MM.1S (cell line): ENCODE data around the gene MIPEP.

Source experiments
- EZH2phosphoT487 ChIP-seq: fragments of 300-600 bp; sonication (generic); IDR thresholded peaks from 2 replicates; pipeline ENCODE4 v1.6.1; 2018; ENCODE audit warnings: antibody characterized with exemption, low read length
- TF ChIP-seq, protein P1 (sequence below): fragments of 300-600 bp; sonication (generic); IDR thresholded peaks from 2 replicates; pipeline ENCODE4 v1.5.1; 2016; ENCODE audit warnings: antibody characterized with exemption, low read length, mixed read lengths

DNA sequence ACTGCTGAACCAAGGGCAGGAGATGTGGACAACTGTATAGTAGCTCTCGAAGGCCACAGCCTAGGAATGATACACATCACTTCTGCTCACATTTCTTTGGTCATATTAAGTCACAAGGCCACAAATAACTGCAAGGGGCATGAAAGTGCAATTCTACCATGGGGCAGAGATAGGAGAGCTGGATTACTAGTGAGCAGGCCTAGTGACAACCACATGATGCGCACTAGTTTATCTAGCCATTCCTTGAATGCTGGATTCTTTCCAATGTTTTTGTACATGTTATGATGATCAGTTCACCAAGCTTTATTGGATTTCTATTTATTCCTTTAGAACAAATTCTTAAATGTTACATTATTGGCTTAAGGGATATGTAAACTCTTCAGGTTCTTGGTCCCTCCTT, 100.7 kb downstream of the MIPEP start:
- TF ChIP-seq, protein P1, sequence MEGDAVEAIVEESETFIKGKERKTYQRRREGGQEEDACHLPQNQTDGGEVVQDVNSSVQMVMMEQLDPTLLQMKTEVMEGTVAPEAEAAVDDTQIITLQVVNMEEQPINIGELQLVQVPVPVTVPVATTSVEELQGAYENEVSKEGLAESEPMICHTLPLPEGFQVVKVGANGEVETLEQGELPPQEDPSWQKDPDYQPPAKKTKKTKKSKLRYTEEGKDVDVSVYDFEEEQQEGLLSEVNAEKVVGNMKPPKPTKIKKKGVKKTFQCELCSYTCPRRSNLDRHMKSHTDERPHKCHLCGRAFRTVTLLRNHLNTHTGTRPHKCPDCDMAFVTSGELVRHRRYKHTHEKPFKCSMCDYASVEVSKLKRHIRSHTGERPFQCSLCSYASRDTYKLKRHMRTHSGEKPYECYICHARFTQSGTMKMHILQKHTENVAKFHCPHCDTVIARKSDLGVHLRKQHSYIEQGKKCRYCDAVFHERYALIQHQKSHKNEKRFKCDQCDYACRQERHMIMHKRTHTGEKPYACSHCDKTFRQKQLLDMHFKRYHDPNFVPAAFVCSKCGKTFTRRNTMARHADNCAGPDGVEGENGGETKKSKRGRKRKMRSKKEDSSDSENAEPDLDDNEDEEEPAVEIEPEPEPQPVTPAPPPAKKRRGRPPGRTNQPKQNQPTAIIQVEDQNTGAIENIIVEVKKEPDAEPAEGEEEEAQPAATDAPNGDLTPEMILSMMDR, result no peak
- no peak for TF ChIP-seq EZH2phosphoT487
